ENCODE results near the gene RRAD.

Gene RRAD

DNA sequence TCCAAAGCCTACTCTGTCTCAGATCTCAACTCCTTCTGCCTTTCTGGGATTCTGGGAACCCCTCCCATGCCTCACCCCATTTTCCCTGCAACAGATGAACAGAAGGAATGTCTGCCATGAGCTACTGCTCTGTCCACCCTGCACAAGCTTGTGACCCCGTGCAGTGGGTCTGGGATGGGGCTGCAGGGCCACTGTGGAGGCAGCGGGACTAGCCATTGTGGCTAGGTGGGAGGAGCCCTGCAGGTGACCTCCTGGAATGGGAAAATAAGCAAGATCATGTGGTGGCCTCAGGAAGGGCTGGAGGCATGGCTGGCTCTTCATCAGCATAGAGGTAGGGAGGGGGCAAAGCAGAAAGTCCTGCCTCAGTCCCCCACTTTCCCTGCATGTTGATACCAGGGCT is 31.3 kb downstream of the RRAD start:
- TF ChIP-seq, protein P1, sequence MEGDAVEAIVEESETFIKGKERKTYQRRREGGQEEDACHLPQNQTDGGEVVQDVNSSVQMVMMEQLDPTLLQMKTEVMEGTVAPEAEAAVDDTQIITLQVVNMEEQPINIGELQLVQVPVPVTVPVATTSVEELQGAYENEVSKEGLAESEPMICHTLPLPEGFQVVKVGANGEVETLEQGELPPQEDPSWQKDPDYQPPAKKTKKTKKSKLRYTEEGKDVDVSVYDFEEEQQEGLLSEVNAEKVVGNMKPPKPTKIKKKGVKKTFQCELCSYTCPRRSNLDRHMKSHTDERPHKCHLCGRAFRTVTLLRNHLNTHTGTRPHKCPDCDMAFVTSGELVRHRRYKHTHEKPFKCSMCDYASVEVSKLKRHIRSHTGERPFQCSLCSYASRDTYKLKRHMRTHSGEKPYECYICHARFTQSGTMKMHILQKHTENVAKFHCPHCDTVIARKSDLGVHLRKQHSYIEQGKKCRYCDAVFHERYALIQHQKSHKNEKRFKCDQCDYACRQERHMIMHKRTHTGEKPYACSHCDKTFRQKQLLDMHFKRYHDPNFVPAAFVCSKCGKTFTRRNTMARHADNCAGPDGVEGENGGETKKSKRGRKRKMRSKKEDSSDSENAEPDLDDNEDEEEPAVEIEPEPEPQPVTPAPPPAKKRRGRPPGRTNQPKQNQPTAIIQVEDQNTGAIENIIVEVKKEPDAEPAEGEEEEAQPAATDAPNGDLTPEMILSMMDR (IDR thresholded peaks at IDR 0.05; ENCODE audit: low read depth, low read length, missing control alignments): no peak
- DNase-seq (ENCODE audit: extremely low read depth, low read depth): no peak
- no peak overlapping the region for H3K4me3 ChIP-seq (replicated peaks; ENCODE audit: low read depth, low read length)

DNA sequence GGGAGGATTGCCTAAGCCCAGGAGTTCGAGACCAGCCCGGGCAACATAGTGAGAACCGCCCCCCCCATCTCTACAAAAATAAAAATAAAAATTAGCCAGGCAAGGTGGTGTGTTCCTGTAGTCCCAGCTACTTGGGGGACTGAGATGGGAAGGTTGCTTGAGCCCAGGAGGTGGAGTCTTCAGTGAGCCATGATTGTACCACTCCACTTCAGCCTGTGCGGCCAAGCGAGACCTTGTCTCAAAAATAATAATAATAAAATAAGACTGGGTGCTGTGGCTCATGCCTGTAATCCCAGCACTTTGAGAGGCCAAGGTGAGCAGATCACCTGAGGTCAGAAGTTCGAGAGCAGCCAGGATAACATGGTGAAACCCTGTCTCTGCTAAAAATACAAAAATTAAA is 33.5 kb downstream of the RRAD start:
- no peak for DNase-seq (ENCODE audit: extremely low read depth, low read depth)
- TF ChIP-seq, protein P1 (IDR thresholded peaks at IDR 0.05; ENCODE audit: low read depth, low read length, missing control alignments): no peak
- no peak overlapping the region for H3K4me3 ChIP-seq (replicated peaks; ENCODE audit: low read depth, low read length)

DNA sequence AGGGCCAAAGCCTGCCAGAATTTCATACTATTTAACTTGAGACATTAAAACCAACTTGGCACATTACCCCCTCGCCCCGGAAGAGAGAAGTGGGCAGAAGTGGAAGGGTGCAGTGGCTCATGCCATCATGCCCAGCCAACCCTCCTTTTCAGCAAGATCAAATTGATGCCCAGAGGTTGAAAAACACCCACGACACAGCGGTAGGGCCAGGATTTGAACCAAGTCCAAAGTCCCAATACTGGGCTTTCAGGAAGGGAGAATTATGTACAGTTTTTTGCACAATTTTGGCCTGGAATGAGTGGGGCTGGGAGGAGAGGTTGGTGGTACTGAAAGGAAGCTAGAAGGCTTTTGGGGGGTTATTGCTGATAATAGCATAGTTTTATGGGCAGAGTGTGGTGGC is 34.0 kb downstream of the RRAD start:
- TF ChIP-seq, protein P1 (IDR thresholded peaks at IDR 0.05; ENCODE audit: low read depth, low read length, missing control alignments): no peak
- no peak for DNase-seq (ENCODE audit: extremely low read depth, low read depth)
- H3K4me3 ChIP-seq (replicated peaks; ENCODE audit: low read depth, low read length): no peak overlapping the region

DNA sequence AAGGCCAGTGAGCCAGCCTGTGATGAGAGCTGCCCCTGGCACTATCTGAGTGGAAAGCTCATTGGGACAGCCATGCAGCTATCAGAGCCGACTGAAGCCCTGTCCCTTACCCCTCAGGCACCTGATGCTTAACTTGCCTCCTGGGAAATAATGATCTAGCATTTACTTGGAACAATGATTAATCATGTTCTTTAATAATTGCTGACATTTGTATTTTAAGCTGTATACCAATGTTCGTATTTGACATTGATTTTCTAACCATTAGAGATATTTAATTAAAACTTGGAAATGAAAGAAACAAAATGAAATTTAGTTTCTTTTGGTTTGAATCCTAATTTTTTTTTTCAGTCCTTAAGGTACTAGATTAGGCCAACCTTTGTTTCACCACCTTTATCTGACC is 34.5 kb downstream of the RRAD start:
- TF ChIP-seq, protein P1 (IDR thresholded peaks at IDR 0.05; ENCODE audit: low read depth, low read length, missing control alignments): no peak
- DNase-seq (ENCODE audit: extremely low read depth, low read depth): no peak
- H3K4me3 ChIP-seq (replicated peaks; ENCODE audit: low read depth, low read length): no peak overlapping the region

DNA sequence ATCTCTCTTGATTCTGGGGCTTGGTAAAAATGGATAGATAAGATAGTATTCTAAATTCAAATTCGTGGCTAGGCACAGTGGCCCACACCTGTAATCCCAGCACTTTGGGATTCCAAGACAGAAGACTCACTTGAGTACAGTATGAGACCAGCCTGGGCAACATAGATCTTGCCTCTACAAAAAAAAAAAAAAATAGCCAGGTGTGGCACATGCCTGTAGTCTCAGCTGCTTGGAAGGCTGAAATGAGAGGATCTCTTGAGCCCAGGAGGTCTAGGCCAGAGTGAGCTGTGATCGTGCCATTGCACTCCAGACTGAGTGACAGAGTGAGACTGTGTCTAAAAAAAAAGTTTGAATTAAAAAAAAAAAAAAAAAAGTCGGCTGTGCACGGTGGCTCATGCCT is 35.7 kb downstream of the RRAD start:
- TF ChIP-seq, protein P1 (IDR thresholded peaks at IDR 0.05; ENCODE audit: low read depth, low read length, missing control alignments): no peak
- no peak for DNase-seq (ENCODE audit: extremely low read depth, low read depth)
- H3K4me3 ChIP-seq (replicated peaks; ENCODE audit: low read depth, low read length): no peak overlapping the region

DNA sequence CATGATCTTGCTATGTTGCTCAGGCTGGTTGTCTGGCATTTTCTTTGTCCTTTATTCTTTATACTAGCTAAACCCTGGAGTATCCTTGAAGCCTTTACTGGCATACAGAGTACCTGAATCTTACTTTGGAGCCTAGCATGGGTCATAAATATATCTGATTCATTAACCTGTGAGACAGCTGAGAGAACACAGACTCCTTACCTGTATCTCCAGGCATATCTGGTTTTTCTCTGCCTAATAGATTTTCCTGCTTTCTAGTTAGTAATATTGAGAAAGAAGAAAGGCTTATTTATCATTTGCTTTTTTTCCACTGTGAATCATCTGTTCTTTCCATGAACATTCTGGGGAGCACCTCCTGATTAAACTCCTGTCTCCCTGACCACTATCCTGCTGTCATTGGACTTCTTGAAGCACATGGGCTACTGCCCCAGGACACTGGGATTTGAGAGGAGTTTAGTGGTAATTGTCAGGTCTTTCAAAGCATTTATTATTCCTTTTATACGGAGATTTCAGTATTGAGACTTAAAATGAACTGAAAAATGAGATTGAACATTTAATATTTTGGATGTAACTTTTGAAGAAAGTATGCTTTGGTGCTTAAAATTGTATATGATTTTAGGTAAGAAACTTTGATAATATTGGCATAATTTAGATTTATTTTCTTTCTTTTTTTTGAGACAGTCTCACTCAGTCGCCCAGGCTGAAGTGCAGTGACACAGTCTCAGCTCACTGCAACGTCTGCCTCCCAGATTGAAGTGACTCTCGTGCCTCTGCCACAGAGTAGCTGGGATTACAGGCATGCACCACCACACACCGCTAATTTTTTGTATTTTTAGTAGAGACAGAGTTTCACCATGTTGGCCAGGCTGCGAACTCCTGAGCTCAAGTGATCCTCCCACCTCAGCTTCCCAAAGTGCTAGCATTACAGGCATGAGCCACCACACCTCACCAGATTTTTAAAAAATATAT is 36.4 kb downstream of the RRAD start:
- no peak overlapping the region for H3K4me3 ChIP-seq (replicated peaks; ENCODE audit: low read depth, low read length)
- TF ChIP-seq, protein P1 (IDR thresholded peaks at IDR 0.05; ENCODE audit: low read depth, low read length, missing control alignments): no peak
- DNase-seq (ENCODE audit: extremely low read depth, low read depth): no peak
